ENCODE data around the gene TCFL5. TPM values are rescaled to one million over a fixed set of nuclear protein-coding genes. Genes with fewer than 3 reads are reported as not detected.

TCFL5 gene
- total RNA-seq, 1 donor from 2014 or later, result 11.0 TPM

DNA sequence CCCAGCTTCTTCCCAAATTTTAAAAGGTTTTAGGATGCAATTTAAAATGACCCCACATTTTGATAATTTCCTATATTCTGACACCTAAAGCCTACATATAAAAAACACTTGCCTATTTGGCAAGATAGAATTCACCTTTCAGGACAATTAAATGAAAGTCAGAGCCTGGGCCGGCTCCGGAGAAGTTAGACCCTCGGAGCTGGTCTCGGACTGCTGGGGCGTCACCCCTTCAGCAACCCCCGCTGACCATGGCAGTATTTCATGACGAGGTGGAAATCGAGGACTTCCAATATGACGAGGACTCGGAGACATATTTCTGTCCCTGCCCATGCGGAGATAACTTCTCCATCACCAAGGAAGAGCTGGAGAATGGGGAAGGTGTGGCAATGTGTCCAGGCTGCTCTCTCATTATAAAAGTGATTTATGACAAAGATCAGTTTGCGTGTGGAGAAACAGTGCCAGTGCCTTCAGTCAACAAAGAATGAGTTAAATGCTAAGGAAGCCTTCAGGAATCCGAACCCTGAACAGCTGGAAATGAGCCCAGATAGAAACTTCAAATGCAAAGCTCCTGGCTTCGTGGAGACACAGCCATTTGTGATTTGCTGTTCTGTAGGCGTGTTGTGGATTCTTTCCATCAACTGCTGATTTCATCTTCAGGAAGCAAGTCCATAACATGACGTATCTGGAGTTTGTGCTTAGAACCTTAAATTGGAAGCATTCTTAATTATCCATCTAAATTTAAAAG lies 16.0 kb downstream of the TCFL5 start:
- Mint-ChIP-seq H3K4me3 (ENCODE audit: unreplicated experiment) (no peak overlapping the region), H3K27ac (ENCODE audit: unreplicated experiment) (no peak overlapping the region), H3K36me3 (ENCODE audit: low read depth, unreplicated experiment) (peaks cover 4% of the 10 kb centered on the region), H3K4me1 (ENCODE audit: low read depth, unreplicated experiment) (peaks cover 9% of the 10 kb centered on the region), H3K9me3 (ENCODE audit: unreplicated experiment) (no peaks in the 10 kb centered on the region), H3K27me3 (ENCODE audit: low read depth, unreplicated experiment) (no peaks in the 10 kb centered on the region)
- H3K27ac ChIP-seq (ENCODE audit: low read depth, low read length), result no peak overlapping the region
- H3K9ac ChIP-seq (ENCODE audit: low read length), result no peak overlapping the region
- H3K27me3 ChIP-seq (ENCODE audit: insufficient read depth, low read length), result no peaks in the 10 kb centered on the region
- no peaks in the 10 kb centered on the region for H3K9me3 ChIP-seq (ENCODE audit: insufficient read depth, low read depth, low read length)
- H3K36me3 ChIP-seq (ENCODE audit: insufficient read depth, low read length), result no peaks in the 10 kb centered on the region
- TF ChIP-seq, protein P1, sequence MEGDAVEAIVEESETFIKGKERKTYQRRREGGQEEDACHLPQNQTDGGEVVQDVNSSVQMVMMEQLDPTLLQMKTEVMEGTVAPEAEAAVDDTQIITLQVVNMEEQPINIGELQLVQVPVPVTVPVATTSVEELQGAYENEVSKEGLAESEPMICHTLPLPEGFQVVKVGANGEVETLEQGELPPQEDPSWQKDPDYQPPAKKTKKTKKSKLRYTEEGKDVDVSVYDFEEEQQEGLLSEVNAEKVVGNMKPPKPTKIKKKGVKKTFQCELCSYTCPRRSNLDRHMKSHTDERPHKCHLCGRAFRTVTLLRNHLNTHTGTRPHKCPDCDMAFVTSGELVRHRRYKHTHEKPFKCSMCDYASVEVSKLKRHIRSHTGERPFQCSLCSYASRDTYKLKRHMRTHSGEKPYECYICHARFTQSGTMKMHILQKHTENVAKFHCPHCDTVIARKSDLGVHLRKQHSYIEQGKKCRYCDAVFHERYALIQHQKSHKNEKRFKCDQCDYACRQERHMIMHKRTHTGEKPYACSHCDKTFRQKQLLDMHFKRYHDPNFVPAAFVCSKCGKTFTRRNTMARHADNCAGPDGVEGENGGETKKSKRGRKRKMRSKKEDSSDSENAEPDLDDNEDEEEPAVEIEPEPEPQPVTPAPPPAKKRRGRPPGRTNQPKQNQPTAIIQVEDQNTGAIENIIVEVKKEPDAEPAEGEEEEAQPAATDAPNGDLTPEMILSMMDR (IDR thresholded peaks at IDR 0.05; ENCODE audit: insufficient read depth, low read depth, low read length), result no peak
- no peak for TF ChIP-seq EZH2 (IDR thresholded peaks at IDR 0.05; ENCODE audit: insufficient read depth, low read length)
- no peaks in the 10 kb centered on the region for H3K4me1 ChIP-seq (ENCODE audit: insufficient read depth, low read length)
- DNase-seq (ENCODE audit: low read depth) (peak; percentile 74), FAIRE-seq (no peak)
- H2AFZ ChIP-seq (ENCODE audit: low read depth, low read length), result no peak overlapping the region
- H3K4me3 ChIP-seq (ENCODE audit: insufficient read depth, low read depth, low read length), result no peak overlapping the region
- peaks cover 14% of the 10 kb centered on the region for H4K20me1 ChIP-seq (ENCODE audit: insufficient read depth, low read length)
- H3K4me2 ChIP-seq (ENCODE audit: low read length), result no peak overlapping the region
- H3K79me2 ChIP-seq (ENCODE audit: insufficient read depth, low read length), result no peaks in the 10 kb centered on the region

- H3K4me2 ChIP-seq (ENCODE audit: low read length), result no peak overlapping the region
- Mint-ChIP-seq H3K36me3 (ENCODE audit: low read depth, unreplicated experiment) (peaks cover 4% of the 10 kb centered on the region), H3K4me3 (ENCODE audit: unreplicated experiment) (no peak overlapping the region), H3K27me3 (ENCODE audit: low read depth, unreplicated experiment) (no peaks in the 10 kb centered on the region), H3K9me3 (ENCODE audit: unreplicated experiment) (no peaks in the 10 kb centered on the region), H3K4me1 (ENCODE audit: low read depth, unreplicated experiment) (peaks cover 7% of the 10 kb centered on the region), H3K27ac (ENCODE audit: unreplicated experiment) (no peak overlapping the region)
- no peak overlapping the region for H3K9ac ChIP-seq (ENCODE audit: low read length)
- no peaks in the 10 kb centered on the region for H3K79me2 ChIP-seq (ENCODE audit: insufficient read depth, low read length)
- no peak overlapping the region for H3K4me3 ChIP-seq (ENCODE audit: insufficient read depth, low read depth, low read length)
- H3K27ac ChIP-seq (ENCODE audit: low read depth, low read length), result no peak overlapping the region
- FAIRE-seq (no peak), DNase-seq (ENCODE audit: low read depth) (no peak)
- H3K36me3 ChIP-seq (ENCODE audit: insufficient read depth, low read length), result no peaks in the 10 kb centered on the region
- no peaks in the 10 kb centered on the region for H3K9me3 ChIP-seq (ENCODE audit: insufficient read depth, low read depth, low read length)
- H2AFZ ChIP-seq (ENCODE audit: low read depth, low read length), result no peak overlapping the region
- H3K4me1 ChIP-seq (ENCODE audit: insufficient read depth, low read length), result no peaks in the 10 kb centered on the region
- peaks cover 5% of the 10 kb centered on the region for H4K20me1 ChIP-seq (ENCODE audit: insufficient read depth, low read length)
- no peaks in the 10 kb centered on the region for H3K27me3 ChIP-seq (ENCODE audit: insufficient read depth, low read length)
- no peak for TF ChIP-seq EZH2 (IDR thresholded peaks at IDR 0.05; ENCODE audit: insufficient read depth, low read length)
- TF ChIP-seq, protein P1 (IDR thresholded peaks at IDR 0.05; ENCODE audit: insufficient read depth, low read depth, low read length), result no peak
Measured at GRCh38 chr20:62844182-62844581, 17.4 kb downstream of the TCFL5 start.

GRCh38 chr20:62843656-62844055 lies 18.0 kb downstream of the TCFL5 start:
- Mint-ChIP-seq H3K27me3 (ENCODE audit: low read depth, unreplicated experiment) (no peaks in the 10 kb centered on the region), H3K9me3 (ENCODE audit: unreplicated experiment) (no peaks in the 10 kb centered on the region), H3K4me1 (ENCODE audit: low read depth, unreplicated experiment) (peaks cover 7% of the 10 kb centered on the region), H3K27ac (ENCODE audit: unreplicated experiment) (no peak overlapping the region), H3K4me3 (ENCODE audit: unreplicated experiment) (no peak overlapping the region), H3K36me3 (ENCODE audit: low read depth, unreplicated experiment) (peaks cover 4% of the 10 kb centered on the region)
- Histone ChIP-seq H3K9me3 (ENCODE audit: insufficient read depth, low read depth, low read length) (no peaks in the 10 kb centered on the region), H2AFZ (ENCODE audit: low read depth, low read length) (no peak overlapping the region), H4K20me1 (ENCODE audit: insufficient read depth, low read length) (peaks cover 2% of the 10 kb centered on the region), H3K27me3 (ENCODE audit: insufficient read depth, low read length) (no peaks in the 10 kb centered on the region), H3K27ac (ENCODE audit: low read depth, low read length) (no peak overlapping the region), H3K4me3 (ENCODE audit: insufficient read depth, low read depth, low read length) (no peak overlapping the region), H3K9ac (ENCODE audit: low read length) (no peak overlapping the region), H3K4me1 (ENCODE audit: insufficient read depth, low read length) (no peaks in the 10 kb centered on the region), H3K4me2 (ENCODE audit: low read length) (no peak overlapping the region), H3K79me2 (ENCODE audit: insufficient read depth, low read length) (no peaks in the 10 kb centered on the region), H3K36me3 (ENCODE audit: insufficient read depth, low read length) (no peaks in the 10 kb centered on the region)
- no peak for DNase-seq (ENCODE audit: low read depth)
- no peak for FAIRE-seq
- TF ChIP-seq EZH2 (IDR thresholded peaks at IDR 0.05; ENCODE audit: insufficient read depth, low read length), result no peak
- TF ChIP-seq, protein P1 (IDR thresholded peaks at IDR 0.05; ENCODE audit: insufficient read depth, low read depth, low read length), result no peak
